Measurements from ENCODE around the gene ANKRD16. TPM values are rescaled to one million over a fixed set of nuclear protein-coding genes. Genes with fewer than 3 reads are reported as not detected.

Gene ANKRD16
- total RNA-seq, 1 experiment from 2014 or later = 12.2 TPM

DNA sequence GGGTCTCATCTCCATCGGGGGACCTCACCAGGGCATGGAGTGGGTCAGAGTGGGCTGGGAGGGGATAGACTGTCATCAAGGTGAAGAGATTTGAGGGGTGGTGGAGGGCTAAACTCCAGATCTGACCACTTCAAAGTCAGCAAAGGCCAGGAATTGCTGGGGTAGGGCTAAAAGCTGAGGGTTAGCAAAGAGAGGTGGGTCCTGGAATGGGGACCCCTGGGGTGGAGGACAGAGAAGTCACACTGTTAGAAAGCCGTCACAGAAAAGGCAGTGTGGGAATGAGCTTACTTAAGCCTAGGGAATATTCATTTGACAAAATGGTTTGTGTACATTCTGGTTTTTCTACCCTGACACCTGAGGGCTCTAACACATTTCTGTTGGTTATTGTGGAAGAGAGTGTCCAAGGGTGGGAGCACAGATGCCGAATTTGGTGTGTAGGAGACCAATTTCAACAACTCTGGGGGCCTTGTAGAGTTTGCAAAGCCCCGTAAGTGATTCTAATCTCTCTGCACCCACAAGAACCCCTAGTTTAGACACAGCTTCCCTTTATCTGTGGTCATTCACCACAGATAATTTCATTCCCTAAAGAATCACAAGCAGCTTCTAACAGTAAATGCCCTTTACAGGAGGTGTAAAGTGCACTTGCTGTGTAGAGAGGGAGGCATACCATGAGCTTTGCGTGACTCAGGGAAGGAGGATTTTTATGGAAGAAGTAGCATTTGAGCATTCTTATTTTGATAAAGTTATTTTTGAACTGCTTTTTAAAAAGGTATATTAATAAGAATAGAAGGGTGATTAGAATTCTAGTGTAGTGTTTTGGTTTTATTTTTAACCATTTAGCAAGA, 6.7 kb upstream of the ANKRD16 start (continued):
- TF ChIP-seq, protein P1, sequence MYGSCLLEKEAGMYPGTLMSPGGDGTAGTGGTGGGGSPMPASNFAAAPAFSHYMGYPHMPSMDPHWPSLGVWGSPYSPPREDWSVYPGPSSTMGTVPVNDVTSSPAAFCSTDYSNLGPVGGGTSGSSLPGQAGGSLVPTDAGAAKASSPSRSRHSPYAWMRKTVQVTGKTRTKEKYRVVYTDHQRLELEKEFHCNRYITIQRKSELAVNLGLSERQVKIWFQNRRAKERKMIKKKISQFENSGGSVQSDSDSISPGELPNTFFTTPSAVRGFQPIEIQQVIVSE (CRISPR knock-in tag; IDR thresholded peaks at IDR 0.05; ENCODE audit: borderline replicate concordance) = no peak
- no peak for TF ChIP-seq RORB (CRISPR knock-in tag; IDR thresholded peaks at IDR 0.05)
- no peak for TF ChIP-seq ATF3 (CRISPR knock-in tag; conservative IDR thresholded peaks at IDR 0.05)
- TF ChIP-seq, protein P2, sequence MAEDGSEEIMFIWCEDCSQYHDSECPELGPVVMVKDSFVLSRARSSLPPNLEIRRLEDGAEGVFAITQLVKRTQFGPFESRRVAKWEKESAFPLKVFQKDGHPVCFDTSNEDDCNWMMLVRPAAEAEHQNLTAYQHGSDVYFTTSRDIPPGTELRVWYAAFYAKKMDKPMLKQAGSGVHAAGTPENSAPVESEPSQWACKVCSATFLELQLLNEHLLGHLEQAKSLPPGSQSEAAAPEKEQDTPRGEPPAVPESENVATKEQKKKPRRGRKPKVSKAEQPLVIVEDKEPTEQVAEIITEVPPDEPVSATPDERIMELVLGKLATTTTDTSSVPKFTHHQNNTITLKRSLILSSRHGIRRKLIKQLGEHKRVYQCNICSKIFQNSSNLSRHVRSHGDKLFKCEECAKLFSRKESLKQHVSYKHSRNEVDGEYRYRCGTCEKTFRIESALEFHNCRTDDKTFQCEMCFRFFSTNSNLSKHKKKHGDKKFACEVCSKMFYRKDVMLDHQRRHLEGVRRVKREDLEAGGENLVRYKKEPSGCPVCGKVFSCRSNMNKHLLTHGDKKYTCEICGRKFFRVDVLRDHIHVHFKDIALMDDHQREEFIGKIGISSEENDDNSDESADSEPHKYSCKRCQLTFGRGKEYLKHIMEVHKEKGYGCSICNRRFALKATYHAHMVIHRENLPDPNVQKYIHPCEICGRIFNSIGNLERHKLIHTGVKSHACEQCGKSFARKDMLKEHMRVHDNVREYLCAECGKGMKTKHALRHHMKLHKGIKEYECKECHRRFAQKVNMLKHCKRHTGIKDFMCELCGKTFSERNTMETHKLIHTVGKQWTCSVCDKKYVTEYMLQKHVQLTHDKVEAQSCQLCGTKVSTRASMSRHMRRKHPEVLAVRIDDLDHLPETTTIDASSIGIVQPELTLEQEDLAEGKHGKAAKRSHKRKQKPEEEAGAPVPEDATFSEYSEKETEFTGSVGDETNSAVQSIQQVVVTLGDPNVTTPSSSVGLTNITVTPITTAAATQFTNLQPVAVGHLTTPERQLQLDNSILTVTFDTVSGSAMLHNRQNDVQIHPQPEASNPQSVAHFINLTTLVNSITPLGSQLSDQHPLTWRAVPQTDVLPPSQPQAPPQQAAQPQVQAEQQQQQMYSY (CRISPR knock-in tag; IDR thresholded peaks at IDR 0.05) = no peak
- no peak for TF ChIP-seq ZNF423 (CRISPR knock-in tag; IDR thresholded peaks at IDR 0.05)
- TF ChIP-seq E2F4 (CRISPR knock-in tag; IDR thresholded peaks at IDR 0.05; ENCODE audit: borderline replicate concordance, low read depth) = no peak
- no peak for TF ChIP-seq NFATC4 (CRISPR knock-in tag; IDR thresholded peaks at IDR 0.05)
- TF ChIP-seq GTF2I (CRISPR knock-in tag; conservative IDR thresholded peaks at IDR 0.05) = no peak

DNA sequence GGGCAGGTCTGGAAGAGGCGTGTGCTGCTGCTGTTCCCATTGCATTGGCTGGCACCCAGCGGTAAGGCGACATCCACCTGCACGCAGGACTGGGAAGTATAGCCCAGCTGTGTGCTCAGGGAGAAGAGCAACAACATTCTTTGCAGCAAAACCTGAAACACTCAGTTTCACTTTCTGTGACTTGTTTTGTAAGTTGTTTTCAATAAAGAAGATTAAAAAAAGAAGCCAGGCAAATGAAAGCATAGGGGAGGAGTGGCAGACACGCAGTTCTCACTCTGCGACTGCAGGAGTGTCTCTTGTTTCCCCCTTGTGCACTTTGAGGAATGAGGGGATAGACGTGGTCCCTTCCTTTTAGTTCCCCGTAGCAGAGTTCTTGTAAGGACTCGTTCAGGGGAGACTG, 6.1 kb upstream of the ANKRD16 start:
- H3K9me3 Mint-ChIP-seq = peaks cover 8% of the 10 kb centered on the region; the same call in 1 of the 2 replicates
- TF ChIP-seq ELF4 (CRISPR knock-in tag; IDR thresholded peaks at IDR 0.05; ENCODE audit: low read depth) = no peak
- TF ChIP-seq SP1 (CRISPR knock-in tag; conservative IDR thresholded peaks at IDR 0.05) = no peak
- TF ChIP-seq IRF2 (CRISPR knock-in tag; IDR thresholded peaks at IDR 0.05; ENCODE audit: borderline replicate concordance, low read depth) = no peak
- TF ChIP-seq ATF2 (CRISPR knock-in tag; IDR thresholded peaks at IDR 0.05; ENCODE audit: borderline replicate concordance, low read depth) = no peak
- TF ChIP-seq MYBL2 (CRISPR knock-in tag; IDR thresholded peaks at IDR 0.05) = no peak
- no peak for TF ChIP-seq FOXK1 (CRISPR knock-in tag; IDR thresholded peaks at IDR 0.05)
- no peak for TF ChIP-seq JAZF1 (CRISPR knock-in tag; IDR thresholded peaks at IDR 0.05)
- no peak for TF ChIP-seq PRRX2 (CRISPR knock-in tag; IDR thresholded peaks at IDR 0.05)
- no peak for TF ChIP-seq CTCF (IDR thresholded peaks at IDR 0.05)
- H3K27me3 Mint-ChIP-seq (ENCODE audit: low read depth) = no peaks in the 10 kb centered on the region
- H3K4me1 Mint-ChIP-seq = peaks cover 15% of the 10 kb centered on the region
- ATAC-seq (no peak), DNase-seq (ENCODE audit: low spot score) (no peak)
- ChIA-PET POLR2A (no interaction called here), CTCF (no interaction called here)
- no peak overlapping the region for H3K4me3 Mint-ChIP-seq
- H3K36me3 Mint-ChIP-seq = peaks cover 34% of the 10 kb centered on the region
- peak overlapping the region; percentile 82 for H3K27ac Mint-ChIP-seq

Data from WTC11 (cell line).